VCaP (cell line): ENCODE data around the gene ITPRID1.

Experiments used
- H3K27ac ChIP-seq: fragments of 450-650 bp; 2 replicates; pipeline ENCODE4 v1.5.1; 2017
- CTCF ChIP-seq: fragments of 450-650 bp; conservative IDR thresholded peaks from 2 replicates; pipeline ENCODE4 v1.5.1; 2017; ENCODE audit warnings: mild to moderate bottlenecking, moderate library complexity

ITPRID1 gene

GRCh38 chr7:31478018-31478417 is 35.9 kb upstream of the ITPRID1 start:
- H3K27ac ChIP-seq: no peak overlapping the region

GRCh38 chr7:31478721-31479120 is 35.2 kb upstream of the ITPRID1 start:
- TF ChIP-seq CTCF: no peak
- H3K27ac ChIP-seq: no peak overlapping the region

More at GRCh38 chr7:31478018-31478417, 35.9 kb upstream of the ITPRID1 start:
- TF ChIP-seq CTCF: no peak

GRCh38 chr7:31487071-31487470 is 26.8 kb upstream of the ITPRID1 start:
- no peak for TF ChIP-seq CTCF
- no peak overlapping the region for H3K27ac ChIP-seq

GRCh38 chr7:31487476-31487875 is 26.4 kb upstream of the ITPRID1 start:
- no peak overlapping the region for H3K27ac ChIP-seq
- TF ChIP-seq CTCF: no peak

- peak; percentile 87 for TF ChIP-seq CTCF
- H3K27ac ChIP-seq: no peak overlapping the region
Measured at GRCh38 chr7:31488562-31489203, 25.2 kb upstream of the ITPRID1 start.

- TF ChIP-seq CTCF: no peak
- no peak overlapping the region for H3K27ac ChIP-seq
Measured at GRCh38 chr7:31490796-31491314, 23.0 kb upstream of the ITPRID1 start.

- no peak for TF ChIP-seq CTCF
- H3K27ac ChIP-seq: no peak overlapping the region
Measured at GRCh38 chr7:31492086-31492485, 21.8 kb upstream of the ITPRID1 start.
